Spleen (tissue), 11 donors: ENCODE results near the gene GALNT16. TPM values are rescaled to one million over a fixed set of nuclear protein-coding genes. Genes with fewer than 3 reads are reported as not detected.
A peak's percentile ranks its signal among the peaks of the same experiment; 100 is the strongest.

Experiments used
- DNase-seq: peaks from one replicate; pipeline ENCODE4 v3.0.0-alpha.2; 2020
- H3K27ac ChIP-seq, 8 donors: fragments of 200-600 bp; sonication (generic) in 7 of 8; 1 replicate in 4 of 8; 2 replicates in 4 of 8; pipeline versions ENCODE4 v1.5.0 to v1.8.0; 2016 to 2021; ENCODE audit warnings: inconsistent platforms in 4 of 8, mild to moderate bottlenecking in 4 of 8, moderate library complexity in 1 of 8
- H3K27me3 ChIP-seq, 7 donors: fragments of 200-600 bp; sonication (generic) in 6 of 7; replicated peaks in 1 of 7; 1 replicate in 4 of 7; 2 replicates in 3 of 7; pipeline versions ENCODE4 v1.5.0 to v1.8.0; 2016 to 2021; ENCODE audit warnings: inconsistent platforms in 3 of 7, mild to moderate bottlenecking in 1 of 7
- H3K36me3 ChIP-seq, 6 donors: fragments of 200-600 bp; sonication (generic) in 5 of 6; 1 replicate in 4 of 6; 2 replicates in 2 of 6; pipeline versions ENCODE4 v1.5.0 to v1.8.0; 2016 to 2021; ENCODE audit warnings: inconsistent platforms in 2 of 6
- H3K4me1 ChIP-seq, 6 donors: fragments of 200-600 bp; sonication (generic) in 5 of 6; 1 replicate in 3 of 6; 2 replicates in 3 of 6; pipeline versions ENCODE4 v1.5.0 to v1.8.0; 2016 to 2021; ENCODE audit warnings: inconsistent platforms in 3 of 6
- H3K4me3 ChIP-seq, 8 donors: fragments of 200-600 bp; sonication (generic) in 7 of 8; 1 replicate in 4 of 8; 2 replicates in 4 of 8; pipeline versions ENCODE4 v1.5.0 to v1.8.0; 2016 to 2021; ENCODE audit warnings: inconsistent platforms in 4 of 8, mild to moderate bottlenecking in 4 of 8, moderate library complexity in 2 of 8
- H3K9me3 ChIP-seq, 8 donors: fragments of 200-600 bp; sonication (generic) in 7 of 8; 1 replicate in 4 of 8; 2 replicates in 4 of 8; pipeline versions ENCODE4 v1.5.0 to v1.8.0; 2016 to 2021; ENCODE audit warnings: inconsistent platforms in 4 of 8
- CTCF ChIP-seq, 11 experiments: fragments of 200-600 bp in 7 of 11; fragments of 450-650 bp in 4 of 11; sonication (generic) in 4 of 11; IDR thresholded peaks in 8 of 11; conservative IDR thresholded peaks in 3 of 11; 1 replicate in 7 of 11; 2 replicates in 4 of 11; pipeline versions ENCODE4 v1.4.0 to v1.8.0; 2016 to 2021; ENCODE audit warnings: antibody characterized with exemption in 11 of 11, inconsistent platforms in 4 of 11, mild to moderate bottlenecking in 1 of 11
- POLR2A ChIP-seq, 3 donors: fragments of 450-650 bp; IDR thresholded peaks; one replicate each; pipeline ENCODE4 v1.5.1; 2017; ENCODE audit warnings: antibody characterized with exemption in 3 of 3, mild to moderate bottlenecking in 1 of 3
- POLR2AphosphoS5 ChIP-seq, 3 donors: sonication (generic); formaldehyde crosslinking; IDR thresholded peaks; one replicate each; pipeline ENCODE4 v1.5.1; 2017; ENCODE audit warnings: antibody characterized with exemption in 3 of 3
- WGBS, 5 donors: extraction: QIAGEN DNeasy Blood & Tissue Kit in 3 of 5; methylation state at CpG; one replicate each; pipeline versions ENCODE4 v1.1.5 to v1.1.7; 2013 to 2018; 5-methylcytosine and 5-hydroxymethylcytosine counted together
- intact Hi-C: fragments of 100-400 bp; cut with DNase I; formaldehyde crosslinking; loops from one replicate; pipeline ENCODE4 v1.15.0; 2023; ENCODE audit warnings: low total_unique reads
- polyA plus RNA-seq, 3 donors: library from polyadenylated mRNA; stranded (reverse); fragments of 200-250 nt; gene quantifications; one replicate each; pipeline ENCODE4 v1.2.1, GENCODE V29; 2013
- total RNA-seq, 7 donors: library from RNA; depleted of rRNA in 3 of 7; stranded (reverse); fragments of >200 nt in 3 of 7; fragmentation: NEBNext Ultra II Directional in 4 of 7; extraction: Animal tissue kit (Norgen Biotek cat#: 25700) in 4 of 7; gene quantifications; one replicate each; pipeline versions ENCODE4 v1.1.0 to v1.2.1, GENCODE V29; 2016 to 2021
- donor health status: healthy with polysubstance abuse.
- donor health status: DM: no; HTN: no; CAD: no; lungs with moderate emphysema.
- donor health status: DM: no; HTN: no; CAD: no.
- donor health status: Bipolar disorder and iron deficiency.
- donor health status: healthy.
- donor health status: DM: no; HTN: no; CAD: no.
- donor health status: DM: yes; HTN: yes; CAD: no.

GALNT16 gene
- total and polyA plus RNA-seq, 10 donors: 2.1 to 36.4 (median 10.0) TPM

- no peaks in the 10 kb centered on the region for H3K36me3 ChIP-seq
- no peak overlapping the region for H3K27ac ChIP-seq
- peaks cover 0 to 3% (median 0%) of the 10 kb centered on the region in 8 donors for H3K9me3 ChIP-seq
- peak; percentile 40 for DNase-seq
- H3K4me1 ChIP-seq: peaks cover 5 to 24% (median 13%) of the 10 kb centered on the region in 6 donors
- 79 to 96% (median 92%) methylated on average over 4 to 6 of the region's 6 CpGs for whole genome bisulfite sequencing, 5 donors
- intact Hi-C loops: no loop called here
- H3K27me3 ChIP-seq: peaks cover 0 to 27% (median 0%) of the 10 kb centered on the region in 7 donors
- TF ChIP-seq CTCF (IDR thresholded peaks at IDR 0.05 in 8 of 11, conservative IDR thresholded peaks at IDR 0.05 in 3 of 11) (no peak), POLR2AphosphoS5 (IDR thresholded peaks at IDR 0.05) (no peak), POLR2A (IDR thresholded peaks at IDR 0.05) (no peak)
- H3K4me3 ChIP-seq: no peak overlapping the region
Measured at GRCh38 chr14:69313176-69313575, 53.2 kb downstream of the GALNT16 start.

GRCh38 chr14:69314327-69314726, 54.4 kb downstream of the GALNT16 start:
- no peak overlapping the region for H3K4me3 ChIP-seq
- H3K9me3 ChIP-seq: peaks cover 0 to 3% (median 0%) of the 10 kb centered on the region in 8 donors
- peak overlapping the region in 1 of 8 donors; percentile 38 for H3K27ac ChIP-seq
- intact Hi-C loops: no loop called here
- peaks cover 0 to 16% (median 0%) of the 10 kb centered on the region in 7 donors for H3K27me3 ChIP-seq
- peaks cover 8 to 32% (median 21%) of the 10 kb centered on the region in 6 donors for H3K4me1 ChIP-seq
- H3K36me3 ChIP-seq: no peaks in the 10 kb centered on the region
- peak; percentile 27 for DNase-seq
- no peak for TF ChIP-seq POLR2A (IDR thresholded peaks at IDR 0.05)
- TF ChIP-seq POLR2AphosphoS5 (IDR thresholded peaks at IDR 0.05): no peak
- no peak for TF ChIP-seq CTCF (IDR thresholded peaks at IDR 0.05 in 8 of 11, conservative IDR thresholded peaks at IDR 0.05 in 3 of 11)
- WGBS, 5 donors: 40 to 83% (median 79%) methylated on average over 1 of the region's 1 CpG

DNA sequence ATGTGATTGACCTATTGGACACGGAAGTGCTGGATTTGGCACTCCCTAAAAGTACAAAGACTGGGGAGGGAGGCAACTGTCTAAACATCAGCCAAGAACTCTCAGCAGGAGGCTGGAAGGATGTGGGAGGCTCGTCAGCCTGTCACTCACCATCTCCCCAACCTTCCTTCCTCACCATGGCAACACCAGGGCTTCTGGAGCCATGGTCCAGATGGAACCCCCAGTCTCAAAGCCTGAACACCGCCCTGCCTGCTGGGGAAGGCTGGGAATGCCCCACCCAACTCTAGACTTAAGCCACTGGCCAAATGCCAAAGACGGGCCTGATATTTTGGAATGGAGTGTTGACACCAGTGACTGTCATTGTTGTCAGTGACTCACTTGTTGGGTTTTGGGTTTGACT, 55.3 kb downstream of the GALNT16 start:
- no peaks in the 10 kb centered on the region for H3K36me3 ChIP-seq
- H3K4me3 ChIP-seq: no peak overlapping the region
- peak; percentile 41 for DNase-seq
- 72 to 85% (median 79%) methylated on average over 4 of the region's 4 CpGs for WGBS, 5 donors
- peak overlapping the region in 3 of 8 donors; percentile 38 to 52 (median 51) for H3K27ac ChIP-seq
- TF ChIP-seq CTCF (IDR thresholded peaks at IDR 0.05 in 8 of 11, conservative IDR thresholded peaks at IDR 0.05 in 3 of 11): no peak
- TF ChIP-seq POLR2A (IDR thresholded peaks at IDR 0.05): no peak
- TF ChIP-seq POLR2AphosphoS5 (IDR thresholded peaks at IDR 0.05): peak in 1 of 3 donors; percentile 31
- H3K27me3 ChIP-seq: peaks cover 0 to 12% (median 0%) of the 10 kb centered on the region in 7 donors
- peaks cover 8 to 32% (median 21%) of the 10 kb centered on the region in 6 donors for H3K4me1 ChIP-seq
- peaks cover 0 to 3% (median 0%) of the 10 kb centered on the region in 8 donors for H3K9me3 ChIP-seq
- intact Hi-C loops: no loop called here

DNA sequence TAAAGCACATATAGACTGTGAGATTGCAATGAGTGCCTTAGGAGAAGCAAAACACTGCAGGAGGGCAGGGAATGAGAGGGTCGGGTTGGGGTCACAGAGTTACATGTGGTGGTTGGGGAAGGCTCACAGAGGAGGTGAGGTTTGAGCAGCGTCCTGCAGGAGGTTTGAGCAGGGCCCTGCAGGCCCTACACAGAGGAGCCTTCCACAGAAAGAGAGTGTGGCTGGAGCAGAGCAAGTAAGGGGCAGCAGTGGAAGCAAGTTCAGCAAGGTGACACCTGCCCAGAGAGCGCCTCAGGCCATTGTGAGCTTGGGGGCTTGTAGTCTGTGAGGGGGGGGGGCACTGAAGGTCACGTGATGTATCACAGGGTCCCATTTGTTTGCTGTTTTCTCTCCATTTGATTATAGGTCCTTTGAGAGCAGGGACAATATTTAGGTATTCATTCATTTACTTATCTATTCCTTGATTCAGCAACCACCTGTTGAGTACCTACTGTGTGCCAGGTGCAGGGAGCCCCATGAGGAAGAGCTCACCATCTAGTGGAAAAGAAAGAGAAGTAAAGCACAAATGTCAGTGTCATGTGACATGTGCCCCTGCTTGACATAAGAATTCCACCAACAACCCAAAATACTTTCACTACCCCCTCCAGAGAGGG, 56.6 kb downstream of the GALNT16 start:
- WGBS, 5 donors: 86 to 91% (median 89%) methylated on average over 4 of the region's 4 CpGs
- intact Hi-C loops: no loop called here

More for the DNA sequence above, 56.6 kb downstream of the GALNT16 start:
- peaks cover 0 to 3% (median 0%) of the 10 kb centered on the region in 8 donors for H3K9me3 ChIP-seq
- no peak overlapping the region for H3K4me3 ChIP-seq
- no peaks in the 10 kb centered on the region for H3K36me3 ChIP-seq
- DNase-seq: peak; percentile 22
- H3K4me1 ChIP-seq: peaks cover 8 to 32% (median 21%) of the 10 kb centered on the region in 6 donors
- peak overlapping the region in 4 of 8 donors; percentile 5 to 52 (median 47) for H3K27ac ChIP-seq
- peaks cover 0 to under 1% (median 0%) of the 10 kb centered on the region in 7 donors for H3K27me3 ChIP-seq
- TF ChIP-seq CTCF (IDR thresholded peaks at IDR 0.05 in 8 of 11, conservative IDR thresholded peaks at IDR 0.05 in 3 of 11): no peak
- TF ChIP-seq POLR2A (IDR thresholded peaks at IDR 0.05): no peak
- TF ChIP-seq POLR2AphosphoS5 (IDR thresholded peaks at IDR 0.05): no peak
